HG02973 (cell line): ENCODE measurements around the gene BSND.
"Not testable (repeated sequence)": the region's sequence is repeated elsewhere in the genome, so short reads cannot be mapped to it uniquely, and the experiment has no call there.

Experiments
- ATAC-seq: cut with Tn5 transposase; IDR thresholded peaks from one replicate; pipeline ENCODE4 v1.9.1; 2021; ENCODE audit warnings: moderate library complexity; ENCODE audit not compliant: unreplicated experiment

The BSND gene

GRCh38 chr1:54998677-54999076, at the start of gene BSND:
Gene BSND (plus strand): TSS chr1:54998933. CDS start chr1:54999187, 254 bp downstream.
- no peak for ATAC-seq

- no peak for ATAC-seq
These were observed 49.7 kb upstream of the BSND start for GRCh38 chr1:54949053-54949452.

GRCh38 chr1:54950006-54950368, 48.7 kb upstream of the BSND start:
- no peak for ATAC-seq

GRCh38 chr1:54950369-54951163, 48.2 kb upstream of the BSND start:
- ATAC-seq, result no peak

GRCh38 chr1:54951810-54952226, 46.9 kb upstream of the BSND start:
- no peak for ATAC-seq

- no peak for ATAC-seq
These were observed 45.6 kb upstream of the BSND start for GRCh38 chr1:54952950-54953718.

GRCh38 chr1:54953846-54954245, 44.9 kb upstream of the BSND start:
- ATAC-seq, result no peak

- ATAC-seq, result no peak
These were observed 43.4 kb upstream of the BSND start for GRCh38 chr1:54955359-54955758.

- ATAC-seq, result no peak
These were observed 42.0 kb upstream of the BSND start for GRCh38 chr1:54956726-54957125.

- no peak for ATAC-seq
These were observed 39.5 kb upstream of the BSND start for GRCh38 chr1:54959241-54959640.

- no peak for ATAC-seq
These were observed 35.9 kb upstream of the BSND start for GRCh38 chr1:54962612-54963395.

GRCh38 chr1:54963829-54964228, 34.9 kb upstream of the BSND start:
- ATAC-seq, result not testable (repeated sequence)

GRCh38 chr1:54965624-54966340, 33.0 kb upstream of the BSND start:
- ATAC-seq, result peak; percentile 96

GRCh38 chr1:54967372-54967771, 31.4 kb upstream of the BSND start:
- ATAC-seq, result no peak

GRCh38 chr1:54968551-54968950, 30.2 kb upstream of the BSND start:
- no peak for ATAC-seq

GRCh38 chr1:54969879-54970278, 28.9 kb upstream of the BSND start:
- ATAC-seq, result no peak

GRCh38 chr1:54970901-54971300, 27.8 kb upstream of the BSND start:
- ATAC-seq, result no peak

- ATAC-seq, result peak; percentile 87
These were observed 27.4 kb upstream of the BSND start for GRCh38 chr1:54971317-54971791.

GRCh38 chr1:54972436-54972835, 26.3 kb upstream of the BSND start:
- no peak for ATAC-seq

- no peak for ATAC-seq
These were observed 25.4 kb upstream of the BSND start for GRCh38 chr1:54973205-54973921.
